Measurements from ENCODE around the gene CTNNBL1.

The CTNNBL1 gene

DNA sequence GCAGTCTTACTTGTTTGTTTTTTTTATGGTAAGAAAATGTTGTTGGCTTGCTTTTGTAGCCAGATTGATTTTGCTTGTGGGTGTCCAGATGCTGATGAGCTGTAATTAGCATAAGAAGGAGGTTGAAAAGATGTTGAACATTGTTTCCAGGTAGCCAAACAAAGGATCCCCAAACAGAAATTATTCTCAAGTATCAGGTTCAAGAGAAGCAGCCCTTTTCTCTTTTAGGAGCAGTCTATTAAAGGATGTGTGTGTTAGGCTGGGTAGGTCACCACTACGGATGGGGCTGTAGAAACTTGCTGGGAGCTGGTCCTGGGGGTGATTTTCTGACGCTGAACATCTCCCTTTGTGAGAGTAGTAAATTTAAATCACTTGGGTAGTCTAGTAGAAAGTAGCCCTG lies 122.2 kb downstream of the CTNNBL1 start:
- H3K4me3 ChIP-seq (ENCODE audit: low read length), result no peak overlapping the region
- no peak for DNase-seq (ENCODE audit: low read depth)
- TF ChIP-seq, protein P1, sequence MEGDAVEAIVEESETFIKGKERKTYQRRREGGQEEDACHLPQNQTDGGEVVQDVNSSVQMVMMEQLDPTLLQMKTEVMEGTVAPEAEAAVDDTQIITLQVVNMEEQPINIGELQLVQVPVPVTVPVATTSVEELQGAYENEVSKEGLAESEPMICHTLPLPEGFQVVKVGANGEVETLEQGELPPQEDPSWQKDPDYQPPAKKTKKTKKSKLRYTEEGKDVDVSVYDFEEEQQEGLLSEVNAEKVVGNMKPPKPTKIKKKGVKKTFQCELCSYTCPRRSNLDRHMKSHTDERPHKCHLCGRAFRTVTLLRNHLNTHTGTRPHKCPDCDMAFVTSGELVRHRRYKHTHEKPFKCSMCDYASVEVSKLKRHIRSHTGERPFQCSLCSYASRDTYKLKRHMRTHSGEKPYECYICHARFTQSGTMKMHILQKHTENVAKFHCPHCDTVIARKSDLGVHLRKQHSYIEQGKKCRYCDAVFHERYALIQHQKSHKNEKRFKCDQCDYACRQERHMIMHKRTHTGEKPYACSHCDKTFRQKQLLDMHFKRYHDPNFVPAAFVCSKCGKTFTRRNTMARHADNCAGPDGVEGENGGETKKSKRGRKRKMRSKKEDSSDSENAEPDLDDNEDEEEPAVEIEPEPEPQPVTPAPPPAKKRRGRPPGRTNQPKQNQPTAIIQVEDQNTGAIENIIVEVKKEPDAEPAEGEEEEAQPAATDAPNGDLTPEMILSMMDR (conservative IDR thresholded peaks at IDR 0.05; ENCODE audit: low read length), result no peak

DNA sequence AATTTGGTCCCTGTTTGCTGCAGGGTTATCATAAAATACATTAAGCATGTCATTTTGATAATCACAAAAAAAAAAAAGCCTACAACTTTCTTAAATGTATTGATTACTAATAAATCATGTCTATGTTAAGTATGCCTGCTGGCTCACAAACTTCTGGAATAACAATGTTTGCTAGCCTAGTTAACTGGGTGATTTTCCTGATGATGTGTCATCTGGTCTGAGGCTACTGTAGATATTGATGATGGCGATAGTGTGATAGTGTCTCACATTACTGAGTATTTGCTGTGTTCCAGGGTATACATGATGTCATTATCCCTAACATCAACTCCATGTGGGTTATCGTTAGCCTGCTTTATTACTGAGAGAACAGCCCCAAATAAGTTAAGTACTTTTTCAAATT lies 122.9 kb downstream of the CTNNBL1 start:
- TF ChIP-seq, protein P1 (conservative IDR thresholded peaks at IDR 0.05; ENCODE audit: low read length), result no peak
- H3K4me3 ChIP-seq (ENCODE audit: low read length), result no peak overlapping the region
- DNase-seq (ENCODE audit: low read depth), result no peak

DNA sequence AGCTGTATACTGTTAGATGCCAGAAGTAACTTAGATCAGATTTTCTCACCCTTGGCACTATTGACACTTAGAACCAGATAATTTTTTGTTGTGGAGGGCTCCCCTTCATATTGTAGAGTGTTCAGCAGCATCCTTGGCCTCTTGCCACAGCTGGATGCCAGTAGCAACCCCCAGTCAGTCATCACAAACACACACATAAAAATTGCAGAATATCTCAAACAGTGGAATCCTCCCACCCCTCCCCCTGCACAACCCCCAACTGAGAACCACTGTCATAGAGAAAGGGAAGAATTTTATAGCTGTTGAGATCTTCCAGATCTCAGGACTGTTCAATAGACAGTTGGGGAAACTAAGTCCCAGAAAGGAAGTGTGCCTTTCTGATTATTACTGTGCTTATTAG lies 127.9 kb downstream of the CTNNBL1 start:
- TF ChIP-seq, protein P1 (conservative IDR thresholded peaks at IDR 0.05; ENCODE audit: low read length), result no peak
- peak overlapping the region; percentile 34 for H3K4me3 ChIP-seq (ENCODE audit: low read length)
- DNase-seq (ENCODE audit: low read depth), result peak; percentile 85

DNA sequence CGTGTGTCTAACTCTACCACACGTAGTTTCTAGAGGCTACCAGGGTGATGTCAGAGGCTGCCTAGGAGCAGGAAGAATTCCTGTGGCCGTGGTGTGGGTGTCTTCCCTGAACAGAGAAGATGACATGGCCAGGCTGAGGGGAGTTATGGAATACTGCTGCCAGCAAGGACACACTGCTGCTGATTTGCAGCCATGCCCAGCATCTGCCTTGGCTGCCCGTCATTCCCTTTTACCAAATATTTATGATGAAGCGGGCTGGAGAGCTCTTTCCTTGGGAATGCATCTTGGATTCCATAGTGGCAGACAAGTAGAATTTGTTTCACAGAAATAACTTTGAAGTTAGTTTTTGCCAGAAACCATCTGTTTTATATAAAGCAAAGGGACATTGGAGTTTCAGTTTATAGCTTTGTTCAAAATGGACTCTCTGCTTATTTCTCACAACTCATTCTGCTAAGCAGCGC lies 128.3 kb downstream of the CTNNBL1 start:
- peak; percentile 99 for DNase-seq (ENCODE audit: low read depth)
- H3K4me3 ChIP-seq (ENCODE audit: low read length), result peak overlapping the region; percentile 34
- TF ChIP-seq, protein P1 (conservative IDR thresholded peaks at IDR 0.05; ENCODE audit: low read length), result no peak

DNA sequence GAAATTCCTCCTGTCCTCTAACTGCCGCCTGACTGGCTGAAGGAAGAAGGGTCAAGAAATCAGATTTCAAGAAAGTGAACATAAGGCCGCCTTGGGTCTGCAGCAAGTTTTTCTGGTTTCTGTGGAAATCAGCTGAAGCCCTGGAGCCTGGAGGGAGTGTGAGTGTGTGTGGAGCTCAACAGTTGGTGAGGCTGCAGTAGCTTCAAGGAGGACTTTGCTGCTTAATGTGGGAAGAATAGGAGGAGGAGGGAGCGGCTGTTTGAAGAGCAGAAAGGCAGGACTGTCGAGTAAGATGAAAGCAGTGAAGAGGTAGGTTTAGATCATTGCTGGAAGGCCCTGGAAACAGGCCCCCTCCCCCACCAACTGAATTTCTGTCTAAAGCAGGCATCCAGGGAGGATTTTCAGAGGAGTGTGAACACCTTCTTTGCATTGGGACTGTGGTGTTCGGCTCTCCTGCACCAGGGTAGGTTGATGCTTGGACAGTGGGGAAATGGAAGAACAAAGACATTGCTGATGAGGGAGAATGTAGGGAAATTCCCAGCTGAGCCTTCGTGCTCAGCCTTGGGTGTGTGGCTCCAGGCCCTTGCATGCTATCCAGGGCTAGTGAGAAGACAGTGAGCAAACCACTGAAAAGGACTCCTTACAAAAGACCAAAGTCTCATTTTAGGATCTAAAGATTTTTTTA lies 129.6 kb downstream of the CTNNBL1 start:
- TF ChIP-seq, protein P1 (conservative IDR thresholded peaks at IDR 0.05; ENCODE audit: low read length), result no peak
- no peak overlapping the region for H3K4me3 ChIP-seq (ENCODE audit: low read length)
- DNase-seq (ENCODE audit: low read depth), result peak; percentile 40

DNA sequence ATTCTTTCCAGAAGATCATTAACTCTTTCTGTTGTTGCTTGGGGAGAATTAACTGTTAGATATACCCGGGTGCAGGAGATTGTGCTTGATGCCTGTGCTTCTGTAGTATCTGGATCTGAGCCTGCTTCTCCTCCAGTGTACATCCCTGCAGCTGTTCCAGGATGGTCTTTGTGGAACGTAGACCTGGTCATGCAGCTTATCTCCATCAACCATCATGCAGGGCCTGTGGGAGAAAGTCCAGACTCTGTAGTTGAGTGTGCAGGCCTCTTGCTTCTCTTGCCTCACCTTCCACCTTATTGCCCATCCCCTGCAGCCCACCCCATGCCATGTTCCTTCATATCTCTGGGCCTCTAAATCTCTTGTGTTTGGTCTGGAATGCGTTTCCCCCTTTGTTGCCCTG lies 133.8 kb downstream of the CTNNBL1 start:
- DNase-seq (ENCODE audit: low read depth), result no peak
- H3K4me3 ChIP-seq (ENCODE audit: low read length), result no peak overlapping the region
- TF ChIP-seq, protein P1 (conservative IDR thresholded peaks at IDR 0.05; ENCODE audit: low read length), result no peak

DNA sequence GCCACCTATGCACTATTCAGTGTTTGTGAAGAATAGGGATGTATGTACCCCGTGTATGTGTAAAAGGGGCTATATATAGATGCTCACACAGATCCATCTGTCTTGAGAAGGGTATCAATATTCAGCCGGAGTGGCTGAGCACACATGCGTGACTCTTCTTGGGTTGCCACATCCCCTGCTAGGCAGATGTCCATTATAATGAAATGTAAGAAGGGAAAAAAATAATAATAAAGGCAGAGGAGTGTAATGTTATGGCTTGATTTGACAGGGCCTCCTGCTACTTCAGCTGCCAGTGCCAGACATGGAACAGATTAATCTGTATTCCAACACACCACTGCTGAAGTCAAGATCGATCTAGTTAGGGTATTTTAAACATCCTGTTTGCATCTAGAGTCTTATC lies 134.9 kb downstream of the CTNNBL1 start:
- TF ChIP-seq, protein P1 (conservative IDR thresholded peaks at IDR 0.05; ENCODE audit: low read length), result no peak
- H3K4me3 ChIP-seq (ENCODE audit: low read length), result no peak overlapping the region
- no peak for DNase-seq (ENCODE audit: low read depth)
